SK-N-SH (cell line): ENCODE measurements around the gene KLF13. TPM values are rescaled to one million over a fixed set of nuclear protein-coding genes. Genes with fewer than 3 reads are reported as not detected.

Source experiments
- CTCF ChIA-PET: fragments of 300-600, 350-600 bp; formaldehyde crosslinking; extraction: SDS; loops from one replicate; lab custom pipeline; 2021; lab: Yijun Ruan, JAX
- POLR2A ChIA-PET: fragments of 350-600 bp; sonication (Branson Sonifier 250); formaldehyde crosslinking; extraction: SDS; loops from one replicate; lab custom pipeline; 2020; ENCODE audit warnings: antibody characterized with exemption, inconsistent platforms; lab: Yijun Ruan, JAX
- DNase-seq: peaks from one replicate; pipeline ENCODE4 v3.0.0; 2012
- H2AFZ ChIP-seq: fragments of 200-600 bp; sonication (generic); 2 replicates; pipeline ENCODE4 v1.8.1; 2016; ENCODE audit warnings: antibody characterized with exemption, mild to moderate bottlenecking, low read depth
- H3F3A ChIP-seq: fragments of 200-600 bp; sonication (generic); replicated peaks from 2 replicates; pipeline ENCODE3; 2016; ENCODE audit warnings: antibody characterized with exemption, mild to moderate bottlenecking; ENCODE audit not compliant: insufficient read depth
- H3K27ac ChIP-seq, 2 experiments: fragments of 200-500 bp in 1 of 2; fragments of 200-600 bp in 1 of 2; sonication (Bioruptor generic) in 1 of 2; sonication (generic), shearing (Covaris generic) in 1 of 2; 2 replicates each; pipeline versions ENCODE4 v1.5.1 to v1.6.1; 2014 to 2016; ENCODE audit warnings: low read depth in 2 of 2, inconsistent platforms in 1 of 2, low read length in 1 of 2, mild to moderate bottlenecking in 1 of 2, mixed read lengths in 1 of 2
- H3K27me3 ChIP-seq: fragments of 200-600 bp; sonication (generic), shearing (Covaris generic); 2 replicates; pipeline ENCODE4 v1.6.1; 2016; ENCODE audit warnings: mixed run types; ENCODE audit not compliant: insufficient read depth
- H3K36me3 ChIP-seq, 2 experiments: fragments of 200-500 bp in 1 of 2; fragments of 200-600 bp in 1 of 2; sonication (Bioruptor generic) in 1 of 2; sonication (generic) in 1 of 2; replicated peaks in 1 of 2; 2 replicates each; pipeline versions ENCODE3 to v1.5.1; 2014 to 2016; ENCODE audit warnings: low read length in 1 of 2, mild to moderate bottlenecking in 1 of 2; ENCODE audit not compliant: insufficient read depth in 2 of 2, control insufficient read depth in 1 of 2
- H3K4me1 ChIP-seq, 2 experiments: fragments of 200-500 bp in 1 of 2; fragments of 200-600 bp in 1 of 2; sonication (Bioruptor generic) in 1 of 2; sonication (generic), shearing (Covaris generic) in 1 of 2; 2 replicates each; pipeline versions ENCODE4 v1.5.1 to v1.6.1; 2014 to 2016; ENCODE audit warnings: low read depth in 1 of 2, low read length in 1 of 2, mixed run types in 1 of 2; ENCODE audit not compliant: insufficient read depth in 2 of 2, control insufficient read depth in 1 of 2
- H3K4me2 ChIP-seq: fragments of 200-600 bp; sonication (generic), shearing (Covaris generic); 2 replicates; pipeline ENCODE4 v1.6.1; 2017; ENCODE audit warnings: mixed run types
- H3K4me3 ChIP-seq, 2 experiments: fragments of 200-500 bp in 1 of 2; fragments of 200-600 bp in 1 of 2; sonication (Bioruptor generic) in 1 of 2; sonication (generic), shearing (Covaris generic) in 1 of 2; 2 replicates each; pipeline versions ENCODE4 v1.5.1 to v1.8.1; 2014 to 2016; ENCODE audit warnings: low read depth in 2 of 2, inconsistent platforms in 1 of 2, low read length in 1 of 2, mild to moderate bottlenecking in 1 of 2, mixed read lengths in 1 of 2, moderate library complexity in 1 of 2
- H3K79me2 ChIP-seq: fragments of 200-600 bp; sonication (generic); 2 replicates; pipeline ENCODE4 v1.8.1; 2017; ENCODE audit warnings: mild to moderate bottlenecking; ENCODE audit not compliant: insufficient read depth
- H3K9ac ChIP-seq: fragments of 200-600 bp; sonication (generic); 2 replicates; pipeline ENCODE4 v1.6.1; 2017; ENCODE audit warnings: mixed run types
- H3K9me2 ChIP-seq: fragments of 200-600 bp; sonication (generic); 2 replicates; pipeline ENCODE4 v1.6.1; 2017; ENCODE audit warnings: mixed run types
- H3K9me3 ChIP-seq: fragments of 200-600 bp; sonication (generic); 2 replicates; pipeline ENCODE4 v1.6.1; 2017; ENCODE audit warnings: mixed run types, mild to moderate bottlenecking, moderate library complexity
- H4K20me1 ChIP-seq: fragments of 200-600 bp; sonication (generic); 2 replicates; pipeline ENCODE4 v1.6.1; 2017; ENCODE audit warnings: mild to moderate bottlenecking, mixed run types; ENCODE audit not compliant: insufficient read depth
- CTCF ChIP-seq: fragments of 200-600 bp; sonication (generic); IDR thresholded peaks from 2 replicates; pipeline ENCODE4 v1.6.1; 2017; ENCODE audit warnings: antibody characterized with exemption, mild to moderate bottlenecking, moderate library complexity
- ELF1 ChIP-seq: IDR thresholded peaks from 2 replicates; pipeline ENCODE4 v1.4.0; 2012
- EP300 ChIP-seq, 2 experiments: IDR thresholded peaks; 2 replicates each; pipeline versions ENCODE4 v1.4.0 to v1.6.1; 2012; ENCODE audit warnings: borderline replicate concordance in 1 of 2, low read depth in 1 of 2, low read length in 1 of 2
- FOSL2 ChIP-seq: IDR thresholded peaks from 2 replicates; pipeline ENCODE4 v1.4.0; 2012; ENCODE audit warnings: low read depth, mild to moderate bottlenecking, moderate library complexity, borderline replicate concordance
- GATA2 ChIP-seq: sonication (generic); formaldehyde crosslinking; IDR thresholded peaks from 2 replicates; pipeline ENCODE4 v1.5.0; 2020; ENCODE audit warnings: mild to moderate bottlenecking, missing genetic modification reagents
- IRF3 ChIP-seq: fragments of 150-350 bp; IDR thresholded peaks from 2 replicates; pipeline ENCODE4 v1.6.1; 2016; ENCODE audit warnings: mild to moderate bottlenecking, low read depth, low read length
- MEF2A ChIP-seq: IDR thresholded peaks from 2 replicates; pipeline ENCODE4 v1.4.0; 2012; ENCODE audit warnings: low read depth, borderline replicate concordance
- MXI1 ChIP-seq: IDR thresholded peaks from 2 replicates; pipeline ENCODE4 v1.6.1; 2012; ENCODE audit warnings: mild to moderate bottlenecking, low read depth, low read length, improper control_type of control experiment
- NFIC ChIP-seq: IDR thresholded peaks from 2 replicates; pipeline ENCODE4 v1.4.0; 2012; ENCODE audit warnings: borderline replicate concordance
- NRF1 ChIP-seq: IDR thresholded peaks from 2 replicates; pipeline ENCODE4 v1.6.1; 2012; ENCODE audit warnings: low read depth, mild to moderate bottlenecking, low read length
- PBX3 ChIP-seq: IDR thresholded peaks from 2 replicates; pipeline ENCODE4; 2012
- RAD21 ChIP-seq: IDR thresholded peaks from 2 replicates; pipeline ENCODE4 v1.6.1; 2012; ENCODE audit warnings: mild to moderate bottlenecking, low read length
- RXRA ChIP-seq: IDR thresholded peaks from 2 replicates; pipeline ENCODE4 v1.4.0; 2012; ENCODE audit warnings: low read depth, mild to moderate bottlenecking, borderline replicate concordance
- SMC3 ChIP-seq: IDR thresholded peaks from 2 replicates; pipeline ENCODE4 v1.6.1; 2012; ENCODE audit warnings: low read depth, low read length, improper control_type of control experiment
- USF1 ChIP-seq: IDR thresholded peaks from 2 replicates; pipeline ENCODE4 v1.4.0; 2012; ENCODE audit warnings: low read depth, borderline replicate concordance
- ZBTB33 ChIP-seq: IDR thresholded peaks from 2 replicates; pipeline ENCODE4 v1.4.0; 2012; ENCODE audit warnings: low read depth, borderline replicate concordance
- WGBS: methylation state at CpG from one replicate; pipeline ENCODE4 v1.1.6; 2017; ENCODE audit warnings: low lambda C conversion rate; 5-methylcytosine and 5-hydroxymethylcytosine counted together
- polyA plus RNA-seq, 3 experiments: library from polyadenylated mRNA; depleted of rRNA; stranded (reverse); fragments of >200 nt; gene quantifications; 2 replicates each; pipeline ENCODE4 v1.2.3, GENCODE V29; 2012

The KLF13 gene
- polyA plus RNA-seq, 1 of the 3 experiments (the other 2 are of a cell fraction): 7.1 TPM

GRCh38 chr15:31357148-31357547 lies 30.5 kb downstream of the KLF13 start:
- Histone ChIP-seq H3K9me3 (no peaks in the 10 kb centered on the region), H3K4me3 (no peak overlapping the region), H3K79me2 (peaks cover 40% of the 10 kb centered on the region), H3K4me2 (no peak overlapping the region), H4K20me1 (peaks cover 39% of the 10 kb centered on the region), H3K9me2 (no peaks in the 10 kb centered on the region), H3K4me1 (peaks cover 22 to 90% of the 10 kb centered on the region in 2 experiments), H3F3A (no peaks in the 10 kb centered on the region), H2AFZ (no peak overlapping the region), H3K36me3 (no peaks in the 10 kb centered on the region), H3K27me3 (no peaks in the 10 kb centered on the region), H3K9ac (no peak overlapping the region), H3K27ac (no peak overlapping the region)
- DNase-seq: no peak
- TF ChIP-seq CTCF (no peak), SMC3 (no peak), USF1 (no peak), ELF1 (no peak), NRF1 (no peak), FOSL2 (no peak), EP300 (IDR thresholded peaks at IDR 0.05; ENCODE audit: borderline replicate concordance in 1 of 2, low read depth in 1 of 2, low read length in 1 of 2) (no peak), PBX3 (no peak), ZBTB33 (no peak), NFIC (no peak), RXRA (no peak), MEF2A (no peak)
- ChIA-PET POLR2A (no interaction called here), CTCF (interaction anchor here (1.0 to 1.5 kb wide), 4 partner anchors 9 to 132 kb away, joined by 3 to 5 read pairs (median 4); no protein-coding TSS in a partner anchor)
- 91% methylated on average over 12 of the region's 13 CpGs for WGBS

GRCh38 chr15:31358163-31358562 lies 31.5 kb downstream of the KLF13 start:
- ChIA-PET POLR2A (no interaction called here), CTCF (interaction anchor here (1.3 to 3.1 kb wide), 4 partner anchors 9 to 229 kb away, joined by 3 to 17 read pairs (median 6); no protein-coding TSS in a partner anchor)
- H3K4me3 ChIP-seq: no peak overlapping the region
- H3K9ac ChIP-seq: no peak overlapping the region
- no peak for TF ChIP-seq FOSL2
- no peak for TF ChIP-seq CTCF
- TF ChIP-seq GATA2 (CRISPR knock-in tag): no peak
- no peak for TF ChIP-seq MXI1
- no peak for TF ChIP-seq MEF2A
- TF ChIP-seq IRF3: no peak
- no peak for TF ChIP-seq NFIC
- TF ChIP-seq RAD21: no peak
- H3K27ac ChIP-seq: no peak overlapping the region
- H2AFZ ChIP-seq: no peak overlapping the region
- peaks cover 12 to 86% of the 10 kb centered on the region in 2 experiments for H3K4me1 ChIP-seq
- DNase-seq: no peak
- H3K27me3 ChIP-seq: no peaks in the 10 kb centered on the region
- H3K79me2 ChIP-seq: peaks cover 43% of the 10 kb centered on the region
- WGBS: 95% methylated on average over 3 of the region's 3 CpGs
- H3K9me3 ChIP-seq: no peaks in the 10 kb centered on the region
- no peaks in the 10 kb centered on the region for H3F3A ChIP-seq
- no peaks in the 10 kb centered on the region for H3K36me3 ChIP-seq
- no peak overlapping the region for H3K4me2 ChIP-seq
- peaks cover 49% of the 10 kb centered on the region for H4K20me1 ChIP-seq
- H3K9me2 ChIP-seq: no peaks in the 10 kb centered on the region
